HPDE6-E6E7 (cell line): ENCODE results near the gene ISY1.

Source experiments
- DNase-seq: peaks from one replicate; pipeline ENCODE4 v3.0.0; 2011; ENCODE audit warnings: missing footprints; ENCODE audit errors: extremely low spot score

Gene ISY1

GRCh38 chr3:129087138-129087702 is 73.6 kb downstream of the ISY1 start:
- no peak for DNase-seq

DNA sequence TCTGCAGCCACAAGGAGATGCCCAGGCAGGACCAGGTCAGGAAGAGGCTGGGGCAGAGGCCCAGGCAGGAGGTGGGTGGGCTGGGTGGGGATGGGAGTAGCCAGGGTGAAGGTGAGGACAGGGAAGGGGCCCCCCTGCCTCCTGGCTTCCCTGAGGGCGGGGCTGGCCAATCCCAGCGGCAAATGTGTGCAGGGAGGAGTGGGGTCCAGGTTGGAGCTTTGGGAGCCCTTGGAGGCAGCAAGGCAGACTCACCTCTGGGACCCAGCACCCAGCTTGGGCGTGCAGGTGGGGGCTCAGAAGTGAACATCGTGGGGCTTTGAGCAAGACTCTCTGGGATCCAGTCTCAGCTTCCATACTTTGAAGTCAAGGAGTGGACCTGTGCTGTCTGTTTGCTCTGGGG is 75.0 kb downstream of the ISY1 start:
- DNase-seq = no peak

DNA sequence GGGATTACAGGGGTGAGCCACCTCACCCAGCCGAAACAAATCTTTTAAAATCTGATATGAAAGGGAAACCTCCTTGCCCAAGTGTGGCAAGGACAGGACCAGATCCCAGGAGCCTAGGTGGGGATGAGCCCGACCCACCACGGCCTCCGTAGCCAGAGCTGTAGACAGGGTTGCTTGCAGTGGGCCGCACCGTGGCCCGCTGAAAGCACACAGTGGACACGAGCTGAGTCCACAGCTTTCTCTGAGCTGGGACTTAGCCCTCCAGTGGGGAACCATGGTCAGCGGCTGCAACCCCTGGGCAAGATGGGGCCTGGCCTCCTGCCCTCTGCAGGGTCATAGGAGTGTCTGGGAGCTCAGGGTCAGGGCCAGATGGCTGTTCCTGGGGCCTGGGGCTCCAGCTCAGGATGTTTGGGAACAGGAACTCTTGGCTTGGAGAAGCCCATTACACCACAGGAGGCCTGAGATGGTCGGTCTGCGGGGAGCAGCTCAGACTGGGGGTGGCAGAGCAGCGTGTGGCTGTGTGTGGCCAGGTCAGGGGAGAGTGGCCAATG is 75.6 kb downstream of the ISY1 start:
- DNase-seq = no peak

GRCh38 chr3:129084501-129084900 is 76.4 kb downstream of the ISY1 start:
- no peak for DNase-seq

DNA sequence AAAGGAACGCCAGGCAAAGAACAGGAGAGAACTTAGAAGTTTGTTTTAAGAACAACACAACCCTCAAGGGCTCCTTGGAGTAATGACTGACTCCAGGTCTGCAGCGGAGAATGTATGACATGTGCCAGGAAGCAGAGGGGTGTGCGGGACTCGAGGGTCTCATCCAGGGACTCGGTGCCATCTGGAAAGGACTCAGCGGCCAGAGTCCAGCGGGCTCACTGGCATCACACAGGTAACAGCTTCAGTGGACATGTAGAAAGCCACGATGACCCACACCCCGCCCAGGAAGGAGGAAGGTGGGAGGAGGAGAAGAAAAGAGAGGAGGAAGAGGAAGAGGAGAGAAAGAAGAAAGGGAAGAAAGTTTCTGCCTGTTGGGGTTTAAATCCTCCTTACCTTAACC is 78.8 kb downstream of the ISY1 start:
- no peak for DNase-seq

- DNase-seq = no peak
Observed at GRCh38 chr3:129081503-129081902, 79.4 kb downstream of the ISY1 start.

DNA sequence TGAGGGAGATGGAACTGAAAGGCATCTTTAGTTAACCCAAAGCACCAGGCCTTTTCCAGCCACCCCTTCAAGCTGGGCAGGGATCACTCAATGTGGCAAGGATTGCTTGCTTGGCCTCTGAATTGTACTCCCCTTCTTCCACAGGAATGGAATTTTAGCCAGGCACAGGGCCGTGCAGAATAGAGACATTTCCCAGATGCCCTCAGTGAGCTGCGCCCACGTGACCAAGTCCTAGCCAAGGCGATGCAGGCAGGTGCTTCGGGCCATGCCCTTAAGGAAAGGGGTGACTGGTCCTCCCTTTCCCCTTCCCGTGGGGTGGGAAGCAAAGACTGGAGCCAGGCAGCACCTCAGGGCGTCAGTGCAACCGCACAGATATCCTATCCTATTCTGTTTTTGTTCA is 82.4 kb downstream of the ISY1 start:
- DNase-seq = no peak
